HS-5 (cell line): ENCODE measurements around the gene MMP24.
"Not testable (repeated sequence)": the region's sequence is repeated elsewhere in the genome, so short reads cannot be mapped to it uniquely, and the experiment has no call there.

Source experiments
- DNase-seq: peaks from one replicate; pipeline ENCODE4 v3.0.0-alpha.2; 2012; ENCODE audit warnings: low read depth

MMP24 gene

GRCh38 chr20:35311409-35311808 is 84.9 kb downstream of the MMP24 start:
- no peak for DNase-seq

- no peak for DNase-seq
Measured at GRCh38 chr20:35311822-35312221, 85.3 kb downstream of the MMP24 start.

- DNase-seq, result peak; percentile 93
Measured at GRCh38 chr20:35312318-35312717, 85.8 kb downstream of the MMP24 start.

- DNase-seq, result no peak
Measured at GRCh38 chr20:35314816-35315631, 88.5 kb downstream of the MMP24 start.

GRCh38 chr20:35315632-35316020 is 89.1 kb downstream of the MMP24 start:
- DNase-seq, result not testable (repeated sequence)

- DNase-seq, result no peak
Measured at GRCh38 chr20:35316086-35316485, 89.6 kb downstream of the MMP24 start.

- no peak for DNase-seq
Measured at GRCh38 chr20:35317416-35318210, 91.1 kb downstream of the MMP24 start.

GRCh38 chr20:35318502-35319157 is 92.1 kb downstream of the MMP24 start:
- DNase-seq, result peak; percentile 92

GRCh38 chr20:35319192-35319870 is 92.8 kb downstream of the MMP24 start:
- DNase-seq, result no peak

GRCh38 chr20:35319871-35320197 is 93.3 kb downstream of the MMP24 start:
- DNase-seq, result no peak

- no peak for DNase-seq
Measured at GRCh38 chr20:35320396-35321126, 94.1 kb downstream of the MMP24 start.

- DNase-seq, result no peak
Measured at GRCh38 chr20:35325401-35325800, 98.9 kb downstream of the MMP24 start.

- no peak for DNase-seq
Measured at GRCh38 chr20:35326021-35326739, 99.7 kb downstream of the MMP24 start.
